Neural progenitor cell (in vitro differentiated cells): ENCODE data around the gene GJC2. TPM values are rescaled to one million over a fixed set of nuclear protein-coding genes. Genes with fewer than 3 reads are reported as not detected.

Source experiments
- DNase-seq: peaks from one replicate; pipeline ENCODE4 v3.0.0-alpha.2; 2016; ENCODE audit warnings: low spot score
- H2AFZ ChIP-seq: fragments of 200-600 bp; sonication (generic); replicated peaks from 2 replicates; pipeline ENCODE4 v1.6.1; 2016; ENCODE audit warnings: antibody characterized with exemption
- H3F3A ChIP-seq: fragments of 200-600 bp; sonication (generic); 2 replicates; pipeline ENCODE4 v1.6.1; 2016; ENCODE audit warnings: antibody characterized with exemption, low read depth
- H3K27ac ChIP-seq: fragments of 200-600 bp; sonication (generic); 2 replicates; pipeline ENCODE4 v1.5.1; 2016; ENCODE audit warnings: mild to moderate bottlenecking
- H3K27me3 ChIP-seq: fragments of 200-600 bp; sonication (generic); 2 replicates; pipeline ENCODE4 v1.6.1; 2016; ENCODE audit warnings: mild to moderate bottlenecking, moderate library complexity
- H3K36me3 ChIP-seq: fragments of 200-600 bp; sonication (generic); 2 replicates; pipeline ENCODE4 v1.5.1; 2016
- H3K4me1 ChIP-seq: fragments of 200-600 bp; sonication (generic); 2 replicates; pipeline ENCODE4 v1.6.1; 2016; ENCODE audit warnings: mixed run types
- H3K4me2 ChIP-seq: fragments of 200-600 bp; sonication (generic); 2 replicates; pipeline ENCODE4 v1.6.1; 2016
- H3K4me3 ChIP-seq: fragments of 200-600 bp; sonication (generic); 2 replicates; pipeline ENCODE4 v1.5.1; 2016
- H3K79me2 ChIP-seq: fragments of 200-600 bp; sonication (generic); 2 replicates; pipeline ENCODE4 v1.6.1; 2016; ENCODE audit warnings: low read depth
- H3K9ac ChIP-seq: fragments of 200-600 bp; sonication (generic); 2 replicates; pipeline ENCODE4 v1.6.1; 2016
- H3K9me3 ChIP-seq: fragments of 200-600 bp; sonication (generic); 2 replicates; pipeline ENCODE4 v1.5.1; 2016; ENCODE audit warnings: low read depth
- H4K20me1 ChIP-seq: fragments of 200-600 bp; sonication (generic); 2 replicates; pipeline ENCODE4 v1.6.1; 2016; ENCODE audit warnings: low read depth
- H3K27ac Mint-ChIP-seq: 3 replicates; pipeline ENCODE4 v1.8.0; 2021; ENCODE audit warnings: mixed read lengths
- H3K27me3 Mint-ChIP-seq: 2 replicates; pipeline ENCODE4 v1.8.0; 2022; ENCODE audit warnings: low read depth, mild to moderate bottlenecking, inconsistent platforms, moderate library complexity, mixed read lengths; ENCODE audit not compliant: insufficient read depth
- H3K36me3 Mint-ChIP-seq: 3 replicates; pipeline ENCODE4 v1.8.0; 2021; ENCODE audit warnings: mixed read lengths
- H3K4me1 Mint-ChIP-seq: 3 replicates; pipeline ENCODE4 v1.8.0; 2021; ENCODE audit warnings: mixed read lengths
- H3K4me3 Mint-ChIP-seq: 3 replicates; pipeline ENCODE4 v1.8.0; 2021; ENCODE audit warnings: mild to moderate bottlenecking, moderate library complexity, mixed read lengths
- H3K9me3 Mint-ChIP-seq: 3 replicates; pipeline ENCODE4 v1.8.0; 2020; ENCODE audit warnings: mixed read lengths
- EZH2 ChIP-seq: fragments of 200-600 bp; sonication (generic); IDR thresholded peaks from 2 replicates; pipeline ENCODE4 v1.6.1; 2017; ENCODE audit warnings: antibody characterized with exemption, mild to moderate bottlenecking, moderate library complexity
- EZH2phosphoT487 ChIP-seq: fragments of 200-600 bp; sonication (generic); IDR thresholded peaks from 2 replicates; pipeline ENCODE4 v1.6.1; 2017; ENCODE audit warnings: antibody characterized with exemption
- total RNA-seq: library from RNA; depleted of rRNA; stranded (reverse); fragments of >200 nt; gene quantifications from 2 replicates; pipeline ENCODE4 v1.2.3, GENCODE V29; 2015; ENCODE audit warnings: low replicate concordance
- TF ChIP-seq, protein P1 (sequence below): fragments of 200-600 bp; sonication (generic); IDR thresholded peaks from 2 replicates; pipeline ENCODE4 v1.5.1; 2017; ENCODE audit warnings: antibody characterized with exemption, mild to moderate bottlenecking

The GJC2 gene
- total RNA-seq, 1 donor from 2014 or later: not detected

DNA sequence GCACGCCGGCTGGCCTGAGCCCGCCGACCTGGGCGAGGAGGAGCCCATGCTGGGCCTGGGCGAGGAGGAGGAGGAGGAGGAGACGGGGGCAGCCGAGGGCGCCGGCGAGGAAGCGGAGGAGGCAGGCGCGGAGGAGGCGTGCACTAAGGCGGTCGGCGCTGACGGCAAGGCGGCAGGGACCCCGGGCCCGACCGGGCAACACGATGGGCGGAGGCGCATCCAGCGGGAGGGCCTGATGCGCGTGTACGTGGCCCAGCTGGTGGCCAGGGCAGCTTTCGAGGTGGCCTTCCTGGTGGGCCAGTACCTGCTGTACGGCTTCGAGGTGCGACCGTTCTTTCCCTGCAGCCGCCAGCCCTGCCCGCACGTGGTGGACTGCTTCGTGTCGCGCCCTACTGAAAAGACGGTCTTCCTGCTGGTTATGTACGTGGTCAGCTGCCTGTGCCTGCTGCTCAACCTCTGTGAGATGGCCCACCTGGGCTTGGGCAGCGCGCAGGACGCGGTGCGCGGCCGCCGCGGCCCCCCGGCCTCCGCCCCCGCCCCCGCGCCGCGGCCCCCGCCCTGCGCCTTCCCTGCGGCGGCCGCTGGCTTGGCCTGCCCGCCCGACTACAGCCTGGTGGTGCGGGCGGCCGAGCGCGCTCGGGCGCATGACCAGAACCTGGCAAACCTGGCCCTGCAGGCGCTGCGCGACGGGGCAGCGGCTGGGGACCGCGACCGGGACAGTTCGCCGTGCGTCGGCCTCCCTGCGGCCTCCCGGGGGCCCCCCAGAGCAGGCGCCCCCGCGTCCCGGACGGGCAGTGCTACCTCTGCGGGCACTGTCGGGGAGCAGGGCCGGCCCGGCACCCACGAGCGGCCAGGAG, 8.6 kb downstream of the GJC2 start:
- Mint-ChIP-seq H3K27ac (no peak overlapping the region), H3K4me3 (no peak overlapping the region), H3K27me3 (peaks cover 10% of the 10 kb centered on the region), H3K4me1 (peaks cover 6% of the 10 kb centered on the region), H3K9me3 (no peaks in the 10 kb centered on the region), H3K36me3 (no peaks in the 10 kb centered on the region)
- Histone ChIP-seq H3K4me2 (no peak overlapping the region), H3K36me3 (no peaks in the 10 kb centered on the region), H3K9ac (no peak overlapping the region), H3K27me3 (no peaks in the 10 kb centered on the region), H3K4me3 (no peak overlapping the region), H3K79me2 (no peaks in the 10 kb centered on the region), H3F3A (no peaks in the 10 kb centered on the region), H3K9me3 (no peaks in the 10 kb centered on the region), H3K4me1 (peaks cover 20% of the 10 kb centered on the region), H2AFZ (no peak overlapping the region), H4K20me1 (no peaks in the 10 kb centered on the region), H3K27ac (no peak overlapping the region)
- no peak for TF ChIP-seq EZH2phosphoT487
- no peak for TF ChIP-seq EZH2
- TF ChIP-seq, protein P1, sequence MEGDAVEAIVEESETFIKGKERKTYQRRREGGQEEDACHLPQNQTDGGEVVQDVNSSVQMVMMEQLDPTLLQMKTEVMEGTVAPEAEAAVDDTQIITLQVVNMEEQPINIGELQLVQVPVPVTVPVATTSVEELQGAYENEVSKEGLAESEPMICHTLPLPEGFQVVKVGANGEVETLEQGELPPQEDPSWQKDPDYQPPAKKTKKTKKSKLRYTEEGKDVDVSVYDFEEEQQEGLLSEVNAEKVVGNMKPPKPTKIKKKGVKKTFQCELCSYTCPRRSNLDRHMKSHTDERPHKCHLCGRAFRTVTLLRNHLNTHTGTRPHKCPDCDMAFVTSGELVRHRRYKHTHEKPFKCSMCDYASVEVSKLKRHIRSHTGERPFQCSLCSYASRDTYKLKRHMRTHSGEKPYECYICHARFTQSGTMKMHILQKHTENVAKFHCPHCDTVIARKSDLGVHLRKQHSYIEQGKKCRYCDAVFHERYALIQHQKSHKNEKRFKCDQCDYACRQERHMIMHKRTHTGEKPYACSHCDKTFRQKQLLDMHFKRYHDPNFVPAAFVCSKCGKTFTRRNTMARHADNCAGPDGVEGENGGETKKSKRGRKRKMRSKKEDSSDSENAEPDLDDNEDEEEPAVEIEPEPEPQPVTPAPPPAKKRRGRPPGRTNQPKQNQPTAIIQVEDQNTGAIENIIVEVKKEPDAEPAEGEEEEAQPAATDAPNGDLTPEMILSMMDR: no peak
- DNase-seq: no peak

DNA sequence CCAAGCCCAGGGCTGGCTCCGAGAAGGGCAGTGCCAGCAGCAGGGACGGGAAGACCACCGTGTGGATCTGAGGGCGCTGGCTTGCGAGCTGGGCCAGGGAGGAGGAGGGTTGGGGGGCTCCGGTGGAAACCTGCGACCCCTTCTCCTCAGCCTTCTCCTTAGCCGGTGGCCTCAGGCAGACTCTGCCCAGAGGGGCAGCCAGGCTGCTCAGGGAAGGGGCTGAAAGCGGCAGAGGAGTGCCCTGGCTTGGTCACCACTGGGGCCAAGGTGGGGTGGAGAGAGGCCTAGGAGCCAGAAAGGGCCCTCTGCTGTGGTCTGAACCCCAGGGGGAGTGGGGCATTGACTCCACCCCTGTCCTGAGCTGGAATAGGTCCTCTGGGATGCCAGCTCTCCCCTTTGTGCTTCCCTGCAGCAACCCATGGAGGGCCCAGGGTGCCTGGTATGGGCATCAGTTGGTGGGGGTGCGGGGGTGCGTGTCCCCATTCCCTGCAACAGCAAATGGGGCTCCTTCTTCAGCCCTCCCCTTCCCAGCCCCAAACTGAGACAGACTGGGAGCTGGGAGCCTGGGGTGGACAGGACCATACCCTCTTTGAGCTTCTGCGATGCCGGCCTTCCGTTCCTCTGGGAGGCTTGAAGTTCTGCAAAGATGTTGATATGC, 9.4 kb downstream of the GJC2 start:
- H3K9ac ChIP-seq: no peak overlapping the region
- TF ChIP-seq EZH2: no peak
- no peak for TF ChIP-seq EZH2phosphoT487
- TF ChIP-seq, protein P1: no peak
- no peaks in the 10 kb centered on the region for H3K36me3 ChIP-seq
- no peak overlapping the region for H3K4me3 Mint-ChIP-seq
- H3K27ac Mint-ChIP-seq: no peak overlapping the region
- no peaks in the 10 kb centered on the region for H3K27me3 ChIP-seq
- H3K27ac ChIP-seq: no peak overlapping the region
- no peaks in the 10 kb centered on the region for H3K79me2 ChIP-seq
- no peak for DNase-seq
- no peaks in the 10 kb centered on the region for H3K9me3 Mint-ChIP-seq
- H3K9me3 ChIP-seq: no peaks in the 10 kb centered on the region
- H3K4me3 ChIP-seq: no peak overlapping the region
- no peaks in the 10 kb centered on the region for H3F3A ChIP-seq
- peaks cover 10% of the 10 kb centered on the region for H3K27me3 Mint-ChIP-seq
- no peaks in the 10 kb centered on the region for H3K36me3 Mint-ChIP-seq
- H3K4me1 ChIP-seq: peaks cover 20% of the 10 kb centered on the region
- H2AFZ ChIP-seq: no peak overlapping the region
- no peak overlapping the region for H3K4me2 ChIP-seq
- H3K4me1 Mint-ChIP-seq: peaks cover 6% of the 10 kb centered on the region
- H4K20me1 ChIP-seq: no peaks in the 10 kb centered on the region

DNA sequence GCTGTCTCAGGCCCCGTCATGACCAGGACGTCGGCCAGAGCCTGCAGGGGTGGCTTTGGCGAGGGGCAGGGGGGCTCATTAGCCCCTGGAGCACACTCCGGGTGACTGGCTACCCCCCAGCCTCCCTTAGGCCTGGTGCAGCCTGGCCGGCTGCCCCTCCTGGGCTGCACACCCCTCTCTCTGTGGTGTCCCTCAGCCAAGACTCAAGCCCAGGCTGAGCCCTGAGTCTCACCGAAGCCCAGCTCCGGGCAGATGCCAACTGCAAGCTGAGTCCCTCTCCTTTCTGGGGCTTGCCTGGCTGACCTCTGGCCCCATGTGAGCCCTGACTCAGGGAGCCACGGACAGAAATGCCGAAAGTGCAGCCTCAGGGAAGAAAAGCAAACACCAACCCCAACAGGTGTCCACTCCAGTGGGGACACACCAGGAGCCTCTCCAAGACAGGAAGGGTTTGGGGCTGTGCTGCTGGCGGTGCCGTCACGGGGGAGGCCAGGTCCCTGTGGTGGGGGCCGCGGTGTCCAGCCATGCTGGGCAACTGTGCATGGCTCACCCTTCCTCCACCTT, 10.6 kb downstream of the GJC2 start:
- peaks cover 13% of the 10 kb centered on the region for H3K4me1 Mint-ChIP-seq
- H3K4me3 ChIP-seq: no peak overlapping the region
- no peak overlapping the region for H2AFZ ChIP-seq
- H3K9ac ChIP-seq: no peak overlapping the region
- no peak overlapping the region for H3K4me3 Mint-ChIP-seq
- TF ChIP-seq EZH2phosphoT487 (no peak), EZH2 (no peak)
- TF ChIP-seq, protein P1: no peak
- H3K36me3 ChIP-seq: no peaks in the 10 kb centered on the region
- peaks cover 9% of the 10 kb centered on the region for H3K27me3 Mint-ChIP-seq
- H3K27me3 ChIP-seq: no peaks in the 10 kb centered on the region
- peaks cover 20% of the 10 kb centered on the region for H3K4me1 ChIP-seq
- no peaks in the 10 kb centered on the region for H4K20me1 ChIP-seq
- no peaks in the 10 kb centered on the region for H3K9me3 Mint-ChIP-seq
- H3K79me2 ChIP-seq: no peaks in the 10 kb centered on the region
- H3K27ac ChIP-seq: no peak overlapping the region
- no peak for DNase-seq
- no peaks in the 10 kb centered on the region for H3F3A ChIP-seq
- no peaks in the 10 kb centered on the region for H3K36me3 Mint-ChIP-seq
- H3K4me2 ChIP-seq: no peak overlapping the region
- no peak overlapping the region for H3K27ac Mint-ChIP-seq
- H3K9me3 ChIP-seq: no peaks in the 10 kb centered on the region
